ENCODE data around the gene FAM221A.
"Not testable (repeated sequence)": the region's sequence is repeated elsewhere in the genome, so short reads cannot be mapped to it uniquely, and the experiment has no call there.

The FAM221A gene

DNA sequence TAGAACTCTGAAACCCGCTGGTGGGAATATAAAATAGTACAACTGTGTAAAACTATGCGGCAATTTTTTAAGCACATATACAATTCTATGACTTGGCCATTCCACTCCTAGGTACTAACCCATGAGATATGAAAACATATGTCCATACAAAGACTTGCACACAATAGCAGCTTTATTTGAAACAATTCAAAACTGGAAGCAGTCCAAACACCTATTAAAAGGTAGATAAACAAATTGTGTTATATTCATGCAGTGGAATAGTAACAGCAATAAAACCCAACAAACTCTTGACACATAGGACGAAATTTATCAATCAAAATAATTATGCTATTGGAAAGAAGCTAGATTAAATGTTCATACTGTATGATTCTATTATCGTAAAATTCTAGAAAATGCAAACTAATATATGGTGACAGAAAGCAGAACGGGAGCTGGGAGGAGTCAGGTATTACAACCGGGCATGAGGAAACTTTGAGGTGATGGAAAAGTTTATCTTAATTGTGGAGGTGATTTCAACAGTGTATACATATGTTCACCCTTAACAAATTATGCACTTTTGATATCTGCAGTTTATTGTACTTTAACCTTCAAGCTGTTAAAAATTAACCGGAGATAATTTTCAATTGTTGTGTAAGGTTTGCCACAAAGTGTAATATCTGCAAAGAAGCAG lies 29.2 kb downstream of the FAM221A start:
- DNase-seq = no peak

DNA sequence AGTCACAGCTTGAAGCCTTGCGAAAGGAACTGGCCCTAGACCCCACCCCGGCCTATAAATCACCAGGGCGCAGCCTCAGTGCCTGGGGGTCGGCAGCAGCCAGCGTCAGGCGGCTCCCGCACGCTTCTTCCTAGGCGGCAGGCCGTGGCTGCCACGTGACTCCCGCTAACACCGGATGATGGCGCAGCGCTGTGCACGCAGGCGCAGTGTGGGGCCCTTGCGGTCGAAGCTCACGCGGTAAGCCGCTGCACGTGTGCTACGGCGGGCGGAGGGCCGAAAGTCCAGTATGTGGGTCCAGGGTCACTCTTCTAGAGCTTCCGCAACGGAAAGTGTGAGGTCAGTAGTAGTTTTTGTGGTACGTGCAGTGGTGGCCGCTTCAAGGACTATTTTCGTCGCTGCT lies 30.0 kb downstream of the FAM221A start, which contains the start of gene STK31:
STK31 (plus strand) TSS at position 220 of the 400 bp plus-strand sequence; CDS start at position 287, 67 bp downstream.
- DNase-seq = no peak

- DNase-seq = no peak
Observed at GRCh38 chr7:23712368-23713284, 32.6 kb downstream of the FAM221A start.

DNA sequence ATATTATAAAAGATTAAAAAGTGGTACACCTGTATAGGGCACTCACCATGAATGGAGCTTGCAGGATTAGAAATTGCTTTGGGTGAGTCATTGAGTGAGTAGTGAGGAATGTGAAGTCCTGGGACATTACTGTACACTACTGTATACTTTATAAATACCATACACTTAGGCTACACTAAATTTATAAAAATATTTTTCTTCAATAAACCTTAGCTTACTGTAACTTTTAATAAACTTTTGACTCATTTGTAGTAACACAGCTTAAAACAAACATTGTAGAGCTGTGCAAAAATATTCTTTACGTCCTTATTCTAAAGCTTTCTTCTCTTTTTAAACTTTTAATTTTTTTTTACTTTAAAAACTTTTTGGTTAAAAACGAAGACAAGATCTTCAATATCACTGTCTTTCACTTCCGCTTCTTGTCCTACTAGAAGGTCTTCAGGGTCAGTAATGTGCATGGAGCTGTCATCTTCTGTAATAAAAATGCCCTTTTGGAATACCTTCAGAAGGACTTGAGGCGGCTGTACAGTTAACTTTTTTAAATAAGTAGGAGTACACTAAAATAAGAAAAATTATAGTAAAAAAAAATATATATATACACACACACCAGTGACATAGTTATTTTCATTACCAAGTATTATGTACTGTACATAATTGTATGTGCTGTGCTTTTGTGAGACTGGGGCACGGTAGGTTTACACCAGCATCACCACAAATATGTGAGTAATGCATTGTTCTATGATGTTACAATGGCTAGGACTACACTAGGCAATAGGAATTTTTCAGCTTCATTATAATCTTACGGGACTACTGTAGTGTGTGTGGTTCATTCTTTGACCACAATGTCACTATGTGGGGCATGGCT lies 33.5 kb downstream of the FAM221A start:
- no peak for DNase-seq

DNA sequence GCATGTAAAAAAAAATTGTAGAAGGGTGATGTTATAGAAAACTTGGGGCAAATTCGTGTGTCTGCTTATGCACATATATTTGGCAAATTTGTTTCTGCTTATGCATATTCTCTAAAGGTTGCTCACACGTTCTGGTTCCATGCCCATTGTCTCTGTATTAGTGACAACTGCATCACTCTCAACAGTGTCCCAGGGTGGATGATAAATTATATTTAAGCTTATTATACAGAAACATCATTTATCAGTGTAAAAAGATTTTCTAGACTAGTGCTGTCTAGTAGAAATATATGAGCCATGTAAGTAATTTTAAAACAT lies 34.1 kb downstream of the FAM221A start:
- DNase-seq = no peak

DNA sequence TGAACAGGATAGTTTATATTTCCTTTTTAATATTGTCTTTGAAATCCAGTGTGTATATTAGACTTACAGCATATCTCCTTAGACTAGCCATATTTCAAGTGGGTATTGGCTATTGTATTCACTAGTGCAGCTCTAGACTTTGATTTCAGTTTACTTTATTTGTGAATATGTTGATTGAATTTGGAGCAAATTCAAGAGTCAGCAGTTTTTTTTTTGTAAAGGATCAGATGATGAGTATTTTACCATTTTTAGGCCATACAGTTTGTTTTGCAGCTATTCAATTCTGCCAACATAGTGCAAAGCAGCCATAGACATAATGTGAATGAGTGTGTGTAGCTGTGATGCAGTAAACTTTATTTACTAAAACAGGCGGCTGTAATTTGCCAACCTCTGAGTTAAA lies 34.6 kb downstream of the FAM221A start:
- no peak for DNase-seq

DNA sequence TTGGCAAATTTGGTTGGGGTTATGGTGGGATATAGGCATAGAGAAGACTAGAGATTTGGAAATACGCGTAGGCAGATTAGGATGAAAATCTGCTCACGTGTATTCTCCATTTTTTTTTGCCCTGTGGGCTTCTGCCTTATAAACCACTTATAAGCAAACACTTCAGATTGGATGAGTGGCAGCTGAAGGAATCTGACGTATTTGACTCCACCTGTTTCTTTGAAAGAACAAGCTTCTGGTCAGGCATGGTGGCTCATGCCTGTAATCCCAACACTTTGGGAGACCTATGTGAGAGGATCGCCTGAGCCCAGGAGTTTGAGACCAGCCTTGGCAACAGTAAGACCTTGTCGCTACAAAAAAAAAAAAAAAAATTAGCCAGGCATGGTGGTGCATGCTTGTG lies 35.1 kb downstream of the FAM221A start:
- DNase-seq = no peak

GRCh38 chr7:23717788-23718187 lies 37.8 kb downstream of the FAM221A start:
- DNase-seq = no peak

DNA sequence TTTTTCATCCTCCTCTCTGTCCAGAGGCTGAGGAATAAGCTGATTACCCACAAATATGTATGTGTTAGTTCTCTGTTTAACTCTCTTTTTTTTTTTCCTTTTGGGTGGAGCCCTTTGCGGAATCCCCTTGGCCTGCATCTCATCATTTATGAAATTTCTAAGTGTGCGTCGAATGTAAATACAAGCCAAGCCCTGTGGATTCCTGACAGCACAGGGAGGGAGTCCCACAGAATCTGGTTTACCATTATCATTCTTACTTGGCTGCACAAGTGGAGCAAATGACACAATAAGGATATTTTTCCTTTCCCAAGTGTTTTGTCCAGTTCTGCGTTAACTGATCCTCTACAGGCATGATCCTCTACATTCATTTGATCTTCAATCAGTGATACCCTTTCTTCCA lies 41.5 kb downstream of the FAM221A start:
- DNase-seq = no peak

DNA sequence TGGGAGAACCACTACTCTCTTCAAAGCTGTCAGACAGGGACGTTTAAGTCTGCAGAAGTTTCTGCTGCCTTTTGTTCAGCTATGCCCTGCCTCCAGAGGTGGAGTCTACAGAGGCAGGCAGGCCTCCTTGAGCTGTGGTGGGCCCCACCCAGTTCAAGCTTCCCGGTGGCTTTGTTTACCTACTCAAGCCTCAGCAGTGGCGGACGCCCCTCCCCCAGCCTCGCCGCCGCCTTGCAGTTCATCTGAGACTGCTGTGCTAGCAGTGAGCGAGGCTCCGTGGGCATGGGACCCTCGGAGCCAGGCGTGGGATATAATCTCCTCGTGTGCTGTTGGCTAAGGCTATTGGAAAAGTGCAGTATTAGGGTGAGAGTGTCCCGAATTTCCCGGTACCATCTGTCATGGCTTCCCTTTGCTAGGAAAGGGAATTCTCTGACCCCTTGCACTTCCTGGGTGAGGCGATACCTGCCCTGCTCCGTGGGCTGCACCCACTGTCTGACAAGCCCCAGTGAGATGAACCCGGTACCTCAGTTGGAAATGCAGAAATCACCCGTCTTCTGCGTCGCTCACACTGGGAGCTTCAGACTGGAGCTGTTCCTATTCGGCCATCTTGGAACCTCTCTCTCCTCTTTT lies 42.7 kb downstream of the FAM221A start:
- not testable (repeated sequence) for DNase-seq

DNA sequence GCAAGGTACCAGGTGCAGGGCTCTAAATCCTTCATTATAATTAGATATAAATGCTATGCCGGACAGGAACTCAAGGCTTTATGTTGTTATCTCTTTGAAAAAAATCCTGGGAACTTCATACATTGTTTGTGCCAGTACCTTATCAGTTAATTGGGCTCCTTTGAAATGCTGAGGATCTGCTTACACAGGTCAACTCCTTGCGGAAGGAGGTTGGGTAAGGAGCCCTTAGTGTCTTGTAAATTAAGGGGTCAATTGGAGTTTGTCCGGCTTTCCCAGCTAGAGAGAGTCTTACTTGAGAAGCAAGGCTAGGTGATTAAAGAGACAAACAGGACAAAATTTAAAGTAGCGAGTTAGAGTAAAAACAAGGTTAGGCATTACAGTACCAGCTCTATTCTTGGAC lies 44.1 kb downstream of the FAM221A start:
- not testable (repeated sequence) for DNase-seq

GRCh38 chr7:23742051-23742450 lies 62.1 kb downstream of the FAM221A start:
- no peak for DNase-seq

GRCh38 chr7:23743226-23743625 lies 63.2 kb downstream of the FAM221A start:
- no peak for DNase-seq

- DNase-seq = no peak
Observed at GRCh38 chr7:23746629-23747028, 66.6 kb downstream of the FAM221A start.

GRCh38 chr7:23751852-23752251 lies 71.9 kb downstream of the FAM221A start:
- no peak for DNase-seq
